ENCODE data around the gene KIF12.

Gene KIF12

GRCh38 chr9:114139071-114139470 lies 40.0 kb upstream of the KIF12 start:
- H3K4me3 ChIP-seq (ENCODE audit: low read length) = no peak overlapping the region
- no peak for TF ChIP-seq CTCF (conservative IDR thresholded peaks at IDR 0.05; ENCODE audit: low read depth, low read length)
- DNase-seq (ENCODE audit: low read depth) = no peak

GRCh38 chr9:114138552-114138971 lies 39.5 kb upstream of the KIF12 start:
- peak; percentile 33 for TF ChIP-seq CTCF (conservative IDR thresholded peaks at IDR 0.05; ENCODE audit: low read depth, low read length)
- DNase-seq (ENCODE audit: low read depth) = peak; percentile 51
- H3K4me3 ChIP-seq (ENCODE audit: low read length) = no peak overlapping the region

- no peak for TF ChIP-seq CTCF (conservative IDR thresholded peaks at IDR 0.05; ENCODE audit: low read depth, low read length)
- DNase-seq (ENCODE audit: low read depth) = no peak
- H3K4me3 ChIP-seq (ENCODE audit: low read length) = no peak overlapping the region
Measured at GRCh38 chr9:114137831-114138230, 38.7 kb upstream of the KIF12 start.

- DNase-seq (ENCODE audit: low read depth) = no peak
- no peak overlapping the region for H3K4me3 ChIP-seq (ENCODE audit: low read length)
- TF ChIP-seq CTCF (conservative IDR thresholded peaks at IDR 0.05; ENCODE audit: low read depth, low read length) = no peak
Measured at GRCh38 chr9:114134827-114135396, 35.8 kb upstream of the KIF12 start.

- no peak for DNase-seq (ENCODE audit: low read depth)
- H3K4me3 ChIP-seq (ENCODE audit: low read length) = no peak overlapping the region
- no peak for TF ChIP-seq CTCF (conservative IDR thresholded peaks at IDR 0.05; ENCODE audit: low read depth, low read length)
Measured at GRCh38 chr9:114132550-114132918, 33.4 kb upstream of the KIF12 start.

GRCh38 chr9:114131808-114132549 lies 32.9 kb upstream of the KIF12 start:
- DNase-seq (ENCODE audit: low read depth) = no peak
- no peak for TF ChIP-seq CTCF (conservative IDR thresholded peaks at IDR 0.05; ENCODE audit: low read depth, low read length)
- no peak overlapping the region for H3K4me3 ChIP-seq (ENCODE audit: low read length)
